GM18870 (cell line): Measurements from ENCODE around the gene TMEM45A.
A peak's percentile ranks its signal among the peaks of the same experiment; 100 is the strongest.
"Not testable (repeated sequence)": the region's sequence is repeated elsewhere in the genome, so short reads cannot be mapped to it uniquely, and the experiment has no call there.

Source experiments
- ATAC-seq: cut with Tn5 transposase; IDR thresholded peaks from one replicate; pipeline ENCODE4 v1.9.1; 2021; ENCODE audit warnings: moderate library complexity; ENCODE audit not compliant: unreplicated experiment

TMEM45A gene, protein sequence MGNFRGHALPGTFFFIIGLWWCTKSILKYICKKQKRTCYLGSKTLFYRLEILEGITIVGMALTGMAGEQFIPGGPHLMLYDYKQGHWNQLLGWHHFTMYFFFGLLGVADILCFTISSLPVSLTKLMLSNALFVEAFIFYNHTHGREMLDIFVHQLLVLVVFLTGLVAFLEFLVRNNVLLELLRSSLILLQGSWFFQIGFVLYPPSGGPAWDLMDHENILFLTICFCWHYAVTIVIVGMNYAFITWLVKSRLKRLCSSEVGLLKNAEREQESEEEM

DNA sequence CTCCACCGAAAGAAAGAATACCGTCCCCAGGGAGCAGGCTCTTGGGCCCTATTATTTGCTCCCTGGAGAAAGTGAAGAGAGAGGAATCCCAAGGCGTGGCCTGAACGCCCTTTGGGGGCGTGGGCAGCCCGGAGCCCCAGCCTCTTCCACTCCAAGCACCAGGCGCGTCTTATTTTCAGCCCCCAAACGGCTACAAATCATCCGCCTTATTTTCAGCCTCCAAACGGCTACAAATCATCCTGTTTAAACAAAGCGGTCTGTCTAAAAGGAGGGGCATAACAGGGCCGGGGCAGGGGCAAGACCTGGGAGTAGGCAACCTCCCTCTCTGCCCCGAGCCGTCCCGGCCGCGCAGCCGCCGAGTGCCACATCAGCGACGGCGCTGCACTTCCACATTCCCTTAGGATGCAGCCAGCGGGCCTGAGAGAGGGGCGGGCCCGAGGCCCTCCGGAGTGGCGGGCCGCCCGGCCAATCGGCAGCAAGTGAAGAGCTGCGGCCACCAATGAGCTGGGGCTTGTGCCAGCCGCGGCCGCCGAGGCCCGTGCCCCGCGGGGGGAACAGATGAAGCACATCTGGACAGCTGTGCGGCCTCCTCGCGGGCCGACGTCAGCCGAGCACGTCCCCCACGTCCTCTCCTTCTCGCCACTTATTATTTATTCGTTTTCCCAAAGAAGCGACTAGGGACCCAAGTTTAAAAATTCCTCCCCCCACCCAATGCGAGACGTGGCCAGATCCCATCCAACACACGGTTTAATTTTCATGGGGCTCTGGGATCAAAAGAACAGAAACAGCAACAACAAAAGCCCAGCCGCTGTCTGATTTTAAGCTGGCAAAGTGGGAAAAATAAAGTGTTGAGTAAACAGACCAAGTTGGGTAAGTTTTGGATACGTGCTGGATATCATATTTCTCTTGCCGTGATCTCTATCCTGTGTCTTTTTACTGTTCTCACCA, at the start of gene TMEM45A:
TSS of gene TMEM45A (plus strand) at position 561 of the 948 bp plus-strand sequence. CDS start 62,593 bp downstream, outside the sequence.
- ATAC-seq, result peak; percentile 79

DNA sequence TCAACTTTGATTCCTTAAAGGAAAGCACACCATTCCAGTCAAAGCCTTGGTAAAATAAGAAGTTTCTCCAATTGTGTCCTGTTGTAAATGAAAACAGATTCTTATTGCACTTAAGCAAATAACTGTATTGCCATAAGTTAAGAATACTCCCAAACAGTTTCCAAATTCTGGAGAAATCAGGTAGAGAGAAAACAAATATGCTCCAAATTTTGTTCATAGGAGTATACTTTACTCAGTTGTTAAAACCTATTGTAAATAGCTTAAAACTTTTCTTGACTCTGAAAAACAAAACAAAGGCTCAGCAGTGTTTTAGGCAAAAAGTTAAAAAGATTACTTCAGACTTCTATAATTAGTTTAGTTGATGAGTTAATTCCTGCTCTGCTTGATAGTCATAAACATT, 48.7 kb upstream of the TMEM45A start:
- no peak for ATAC-seq

DNA sequence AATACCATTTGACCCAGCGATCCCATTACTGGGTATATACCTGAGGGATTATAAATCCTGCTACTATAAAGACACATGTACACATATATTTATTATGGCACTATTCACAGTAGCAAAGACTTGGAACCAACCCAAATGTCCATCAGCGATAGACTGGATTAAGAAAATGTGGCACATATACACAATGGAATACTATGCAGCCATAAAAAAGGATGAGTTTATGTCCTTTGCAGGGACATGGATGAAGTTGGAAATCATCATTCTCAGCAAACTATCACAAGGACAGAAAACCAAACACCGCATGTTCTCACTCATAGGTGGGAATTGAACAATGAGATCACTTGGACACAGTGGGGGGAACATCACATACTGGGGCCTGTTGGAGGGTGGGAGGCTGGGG, 45.4 kb upstream of the TMEM45A start:
- ATAC-seq, result not testable (repeated sequence)

DNA sequence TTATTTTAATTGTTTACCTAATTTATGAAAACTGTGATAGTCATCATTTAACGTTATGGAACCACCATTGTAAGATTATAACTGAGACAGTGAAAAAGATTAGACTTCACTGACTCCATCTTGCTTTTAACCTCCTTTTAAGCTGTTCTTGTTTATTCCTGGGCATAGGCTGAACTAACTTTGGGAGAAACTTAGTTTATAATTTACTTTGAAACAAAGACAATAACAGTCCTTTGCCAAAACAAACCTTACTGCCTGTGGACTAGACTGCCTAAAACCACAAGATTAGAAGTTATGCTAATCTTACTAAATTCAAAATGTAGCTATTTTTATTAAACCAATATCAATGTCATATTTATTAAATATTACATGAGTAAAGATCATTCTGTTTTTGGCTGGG, 44.3 kb upstream of the TMEM45A start:
- ATAC-seq, result no peak

DNA sequence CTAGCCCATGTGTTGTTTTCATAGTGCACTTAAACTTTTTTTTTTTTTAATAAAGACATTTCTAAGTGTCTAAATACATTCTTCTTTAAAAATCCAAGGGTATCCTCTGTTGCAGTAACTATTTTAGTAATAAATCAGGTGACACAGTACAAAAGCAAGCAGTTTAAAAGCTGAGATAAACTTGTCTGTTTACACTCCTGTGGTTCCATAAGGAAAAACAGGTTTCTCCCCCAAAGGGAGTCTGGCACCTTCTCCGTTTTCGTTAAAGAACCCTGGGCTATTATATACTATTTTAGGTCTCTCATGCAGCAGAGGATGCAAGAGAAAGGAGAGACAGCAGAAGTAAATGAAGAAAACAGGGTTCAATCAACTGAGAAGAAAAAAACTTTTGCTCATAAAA, 43.2 kb upstream of the TMEM45A start:
- no peak for ATAC-seq

DNA sequence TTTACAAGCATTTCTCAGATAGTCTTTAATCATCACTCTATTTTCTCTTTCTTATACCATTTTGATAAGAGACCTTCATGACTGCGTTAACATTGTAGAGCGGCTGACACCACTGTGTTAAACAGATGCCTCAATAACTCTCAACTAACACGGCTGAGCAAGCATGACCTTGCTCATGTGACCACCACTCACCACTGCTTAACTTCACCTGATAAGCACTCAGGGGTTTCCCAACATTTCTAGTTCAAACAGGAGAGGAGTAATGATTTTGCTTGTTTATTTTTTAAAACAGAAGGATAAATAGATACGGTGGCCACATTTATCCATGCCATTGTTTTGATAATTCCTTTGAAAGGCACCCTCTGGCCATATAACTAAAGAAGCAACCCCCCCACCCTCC, 37.7 kb upstream of the TMEM45A start:
- no peak for ATAC-seq

DNA sequence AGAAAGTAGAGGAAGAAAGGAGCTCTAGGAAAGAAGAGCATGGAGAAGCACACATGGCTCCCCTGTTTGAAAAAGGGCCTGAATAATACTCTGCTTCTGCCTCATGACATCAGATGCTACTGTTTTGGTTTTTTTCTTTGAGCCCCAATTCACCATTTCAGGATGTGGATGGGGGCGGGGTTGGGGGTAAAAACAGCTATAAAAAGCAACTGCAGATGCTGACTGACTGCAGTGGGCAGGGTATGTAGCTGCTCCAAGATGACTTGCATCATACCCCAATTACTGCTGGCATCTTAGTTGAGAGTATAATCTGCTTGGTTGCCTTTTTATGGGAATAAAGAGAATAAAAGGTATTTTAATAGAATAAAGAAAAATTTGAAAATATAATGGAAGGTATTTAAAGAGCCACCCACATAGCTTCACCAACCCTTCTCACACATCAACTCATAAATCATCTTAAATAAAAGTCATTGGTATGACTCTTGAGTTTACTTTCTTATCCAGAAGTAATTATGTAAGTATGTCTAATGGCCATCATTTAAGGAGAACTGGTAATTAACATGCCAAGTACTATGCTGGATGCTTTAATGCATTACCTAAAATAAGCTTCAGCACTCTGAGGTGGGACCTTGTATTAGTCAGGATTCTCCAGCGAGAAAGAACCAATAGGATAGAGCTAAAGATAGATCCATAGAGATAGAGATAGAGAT, 36.4 kb upstream of the TMEM45A start:
- ATAC-seq, result no peak

DNA sequence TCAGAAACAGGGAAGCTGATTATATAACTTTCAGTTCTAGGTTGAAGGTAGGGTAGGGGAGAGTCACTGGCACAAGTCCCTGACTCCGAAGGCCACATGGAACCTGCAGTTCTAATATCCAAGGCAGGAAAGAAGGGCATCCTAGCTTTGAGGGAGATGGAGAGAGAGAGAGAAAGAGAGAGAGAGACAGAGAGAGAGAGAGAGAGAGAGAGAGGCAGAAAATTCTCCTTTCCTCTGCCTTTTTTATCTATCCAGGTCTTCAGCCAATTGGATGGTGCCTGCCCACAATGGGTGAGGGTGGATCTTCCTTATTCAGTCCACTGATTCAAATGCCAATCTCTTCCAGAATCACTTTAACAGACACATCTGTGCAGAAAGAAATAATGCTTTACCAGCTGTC, 35.7 kb upstream of the TMEM45A start:
- no peak for ATAC-seq

DNA sequence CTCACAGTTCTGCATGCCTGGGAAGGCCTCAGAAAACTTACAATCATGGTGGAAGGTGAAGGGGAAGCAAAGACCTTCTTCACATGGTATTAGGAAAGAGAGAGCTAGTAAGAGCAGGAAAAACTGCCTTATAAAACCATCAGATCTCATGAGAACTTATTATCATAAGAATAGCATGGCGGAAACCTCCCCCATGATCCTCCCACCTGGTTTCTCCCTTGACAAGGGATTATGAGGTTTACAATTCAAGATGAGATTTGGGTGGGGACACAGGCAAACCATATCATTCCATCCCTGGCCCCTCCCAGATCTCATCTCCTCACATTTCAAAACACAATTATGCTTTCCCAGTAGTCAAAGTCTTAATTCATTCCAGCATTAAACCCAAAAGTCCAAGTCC, 34.6 kb upstream of the TMEM45A start:
- no peak for ATAC-seq

DNA sequence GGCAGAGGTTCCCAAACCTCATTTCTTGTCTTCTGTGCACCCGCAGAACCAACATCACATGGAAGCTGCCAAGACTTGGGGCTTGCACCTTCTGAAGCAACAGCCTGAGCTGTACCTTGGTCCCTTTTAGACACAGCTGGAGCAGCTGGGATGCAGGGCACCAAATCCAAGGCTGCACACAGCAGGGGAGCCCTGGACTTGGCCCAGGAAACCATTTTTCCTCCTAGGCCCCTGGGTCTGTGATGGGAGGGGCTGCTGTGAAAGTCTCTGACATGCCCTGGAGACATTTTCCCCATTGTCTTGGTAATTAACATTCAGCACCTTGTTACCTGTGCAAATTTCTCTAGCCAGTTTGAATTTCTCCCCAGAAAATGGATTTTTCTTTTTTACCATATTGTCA, 33.6 kb upstream of the TMEM45A start:
- no peak for ATAC-seq

DNA sequence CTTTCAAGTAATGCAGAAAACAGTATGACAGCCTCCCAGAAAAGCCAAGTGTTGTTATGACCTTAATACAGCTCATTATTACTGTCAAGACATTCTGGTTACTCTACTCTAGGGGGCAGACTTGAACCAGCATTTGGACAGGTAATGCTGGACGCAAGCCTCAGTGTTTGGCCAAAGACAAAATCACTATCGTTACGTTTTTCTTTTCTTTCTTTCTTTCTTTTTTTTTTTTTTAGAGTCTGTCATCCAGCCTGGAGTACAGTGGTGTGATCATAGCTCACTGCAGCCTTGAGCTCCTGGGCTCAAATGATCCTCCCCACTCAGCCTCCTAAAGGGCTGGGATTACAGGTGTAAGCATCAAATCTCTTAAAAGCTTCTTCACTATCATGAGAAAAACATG, 29.4 kb upstream of the TMEM45A start:
- ATAC-seq, result peak; percentile 90

DNA sequence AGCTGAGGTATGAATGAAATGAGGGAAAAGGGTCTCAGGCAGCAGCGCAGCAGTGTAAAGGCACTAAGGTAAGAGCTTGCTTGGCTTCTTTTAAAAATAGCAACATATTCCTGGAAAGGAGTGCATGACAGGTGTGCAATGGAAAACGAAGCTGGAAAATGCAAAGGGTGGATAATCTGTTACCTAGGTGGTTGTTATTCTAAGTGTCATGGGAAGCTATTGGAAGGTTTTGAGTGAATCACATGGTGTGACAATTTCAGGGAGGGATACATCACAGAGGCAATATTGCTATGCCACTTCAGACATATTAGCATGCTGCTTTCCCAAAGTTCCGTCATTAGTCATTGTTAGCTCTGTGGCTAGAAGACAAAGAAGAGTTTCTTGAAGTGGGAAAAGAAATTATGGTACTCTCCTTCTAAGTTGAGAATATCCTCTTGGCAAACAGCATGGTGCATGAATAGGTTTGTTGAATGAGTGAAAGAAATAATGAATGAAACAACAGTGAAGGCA, 28.7 kb upstream of the TMEM45A start:
- no peak for ATAC-seq

DNA sequence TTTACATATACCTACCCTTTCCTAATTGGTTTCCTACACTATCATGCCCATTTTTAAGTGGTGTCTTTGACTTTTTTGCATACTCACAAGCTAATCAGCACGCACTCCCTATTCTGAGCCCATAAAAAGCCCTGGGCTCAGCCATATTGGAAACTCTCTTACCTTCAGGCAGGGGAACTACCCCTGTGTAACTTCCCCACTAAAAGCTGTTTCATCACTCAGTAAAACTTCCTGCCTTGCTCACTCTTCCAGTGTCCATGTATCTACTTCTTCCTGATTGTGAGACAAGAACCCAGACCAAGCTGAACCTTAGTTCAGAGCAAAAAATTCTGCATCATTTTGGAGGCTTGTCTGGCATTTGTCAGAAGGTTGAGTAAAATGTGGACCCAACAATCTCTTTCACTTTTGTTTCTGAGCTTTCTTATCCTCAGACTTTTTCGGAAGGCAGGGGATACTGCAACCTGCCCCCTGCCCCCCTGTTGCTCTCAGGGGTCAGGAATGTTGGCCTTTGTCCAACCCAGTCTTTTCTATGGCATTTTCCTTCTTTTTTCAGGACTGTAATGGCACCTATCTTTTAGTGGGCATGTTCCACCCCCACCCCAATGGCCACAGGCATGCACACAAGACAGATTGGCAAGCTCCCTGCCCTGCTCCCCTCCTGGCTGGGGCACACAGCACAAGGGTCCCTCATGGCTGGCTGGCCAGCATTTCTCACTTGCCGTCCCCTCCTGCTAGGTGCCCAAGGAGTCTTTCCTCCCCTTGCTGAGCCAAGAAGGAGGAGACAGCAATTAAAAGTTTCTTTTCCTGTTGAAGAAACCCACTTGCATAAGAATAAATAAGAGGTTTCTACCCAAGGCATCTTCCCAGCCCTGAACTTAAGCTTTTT, 26.3 kb upstream of the TMEM45A start:
- no peak for ATAC-seq

DNA sequence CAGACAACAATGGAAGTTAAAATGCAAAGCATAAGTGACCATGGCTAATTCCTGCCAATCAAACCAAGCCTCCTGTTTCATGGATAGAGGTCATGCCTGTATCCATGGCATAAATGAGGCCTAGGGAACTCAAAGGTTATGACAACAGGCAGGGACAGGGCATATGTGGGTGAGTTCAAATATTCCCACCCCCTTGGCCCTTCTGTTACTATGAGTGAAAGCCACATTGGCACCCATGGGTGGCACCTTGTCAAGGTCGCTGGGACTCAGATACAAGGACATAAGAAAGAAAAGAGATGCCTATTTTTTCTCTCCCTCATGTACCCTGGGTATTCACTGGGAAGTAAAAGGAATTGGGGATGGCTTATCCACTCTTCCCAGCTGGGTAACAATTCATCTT, 25.3 kb upstream of the TMEM45A start:
- ATAC-seq, result no peak

DNA sequence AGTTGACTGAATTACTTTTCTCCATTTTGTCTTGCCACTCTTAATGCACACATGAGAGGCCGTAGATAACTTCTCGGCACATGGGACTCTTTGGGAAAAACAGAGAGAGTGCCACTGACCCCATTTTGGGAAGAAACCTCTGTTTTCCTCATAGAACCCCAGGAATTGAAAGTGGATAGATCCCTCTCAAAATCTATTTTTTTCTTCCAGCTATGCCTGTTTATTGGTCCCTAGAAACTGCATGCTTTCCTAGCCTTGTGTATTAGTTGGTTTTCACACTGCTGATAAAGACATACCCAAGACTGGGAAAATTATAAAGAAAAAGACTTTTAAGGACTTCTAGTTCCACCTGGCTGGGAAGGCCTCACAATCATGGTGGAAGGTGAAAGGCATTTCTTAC, 23.7 kb upstream of the TMEM45A start:
- no peak for ATAC-seq

DNA sequence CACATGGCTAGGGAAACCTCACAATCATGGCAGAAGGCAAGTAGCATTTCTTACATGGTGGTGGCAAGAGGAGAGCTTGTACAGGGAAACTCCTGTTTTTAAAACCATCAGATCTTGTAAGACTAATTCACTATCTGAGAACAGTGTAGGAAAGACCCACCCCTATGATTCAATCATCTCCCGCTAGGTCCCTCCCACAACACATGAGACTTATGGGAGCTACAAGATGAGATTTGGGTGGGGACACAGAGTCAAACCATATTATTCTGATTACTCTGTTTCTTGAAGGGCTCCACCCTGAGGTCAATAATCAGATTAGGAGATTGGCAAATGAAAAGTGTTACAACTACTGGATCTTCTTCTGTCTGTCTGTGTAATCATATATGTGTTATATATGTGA, 21.5 kb upstream of the TMEM45A start:
- no peak for ATAC-seq

DNA sequence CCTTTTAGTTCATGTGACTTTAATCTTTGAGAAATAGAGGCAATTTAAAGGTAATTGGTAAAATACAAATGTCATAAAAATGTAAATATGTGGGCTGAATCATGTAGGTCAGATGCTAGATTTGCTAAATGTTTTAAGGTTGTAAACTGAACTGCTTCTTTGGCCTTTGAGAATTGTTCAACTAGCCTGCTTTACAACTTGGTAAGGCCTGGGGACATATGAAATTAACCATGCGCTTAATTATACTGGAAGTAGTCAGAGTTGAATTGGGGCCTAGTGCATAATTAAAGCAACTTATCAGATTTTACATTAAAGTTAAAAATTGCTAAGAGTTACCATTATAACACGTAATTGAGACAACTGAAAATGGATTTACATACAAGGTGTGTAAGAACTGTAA, 21.0 kb upstream of the TMEM45A start:
- no peak for ATAC-seq

DNA sequence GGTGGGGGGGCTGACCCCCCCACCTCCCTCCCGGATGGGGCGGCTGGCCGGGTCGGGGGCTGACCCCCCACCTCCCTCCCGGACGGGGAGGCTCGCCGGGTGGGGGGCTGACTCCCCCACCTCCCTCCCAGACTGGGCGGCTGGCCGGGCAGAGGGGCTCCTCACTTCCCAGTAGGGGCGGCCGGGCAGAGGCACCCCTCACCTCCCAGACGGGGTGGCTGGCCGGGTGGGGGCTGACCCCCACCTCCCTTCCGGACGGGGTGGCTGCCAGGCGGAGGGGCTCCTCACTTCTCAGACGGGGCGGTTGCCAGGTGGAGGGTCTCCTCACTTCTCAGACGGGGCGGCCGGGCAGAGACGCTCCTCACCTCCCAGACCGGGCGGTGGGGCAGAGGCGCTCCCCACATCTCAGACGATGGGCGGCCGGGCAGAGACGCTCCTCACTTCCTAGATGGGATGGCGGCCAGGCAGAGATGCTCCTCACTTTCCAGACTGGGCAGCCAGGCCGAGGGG, 14.5 kb upstream of the TMEM45A start:
- ATAC-seq, result not testable (repeated sequence)

DNA sequence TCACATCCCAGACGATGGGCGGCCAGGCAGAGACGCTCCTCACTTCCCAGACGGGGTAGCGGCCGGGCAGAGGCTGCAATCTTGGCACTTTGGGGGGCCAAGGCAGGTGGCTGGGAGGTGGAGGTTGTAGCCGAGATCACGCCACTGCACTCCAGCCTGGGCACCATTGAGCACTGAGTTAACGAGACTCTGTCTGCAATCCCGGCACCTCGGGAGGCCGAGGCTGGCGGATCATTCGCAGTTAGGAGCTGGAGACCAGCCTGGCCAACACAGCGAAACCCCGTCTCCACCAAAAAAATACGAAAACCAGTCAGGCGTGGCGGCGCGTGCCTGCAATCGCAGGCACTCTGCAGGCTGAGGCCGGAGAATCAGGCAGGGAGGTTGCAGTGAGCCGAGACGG, 13.9 kb upstream of the TMEM45A start:
- not testable (repeated sequence) for ATAC-seq

DNA sequence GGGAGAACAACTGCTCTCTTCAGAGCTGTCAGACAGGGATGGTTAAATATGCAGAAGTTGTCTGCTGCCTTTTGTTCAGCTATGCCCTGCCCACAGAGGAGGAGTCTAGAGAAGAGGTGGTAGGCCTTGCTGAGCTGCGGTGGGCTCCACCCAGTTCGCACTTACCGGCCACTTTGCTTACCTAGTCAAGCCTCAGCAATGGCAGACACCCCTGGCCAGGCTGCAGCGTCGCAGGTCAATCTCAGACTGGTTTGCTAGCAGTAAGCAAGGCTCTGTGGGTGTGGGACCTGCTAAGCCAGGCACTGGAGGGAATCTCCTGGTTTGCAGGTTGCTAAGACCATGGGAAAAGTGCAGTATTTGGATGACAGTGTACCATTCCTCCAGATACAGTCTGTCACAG, 12.3 kb upstream of the TMEM45A start:
- ATAC-seq, result no peak
